KMS-11 (cell line): ENCODE data around the gene ELMOD1.

Experiments used
- H2AFZ ChIP-seq: fragments of 200-600 bp; sonication (generic); 2 replicates; pipeline ENCODE4 v1.6.1; 2016; ENCODE audit warnings: antibody characterized with exemption, mixed run types, low read depth
- H3K27ac ChIP-seq: fragments of 200-600 bp; sonication (generic); 2 replicates; pipeline ENCODE4 v1.6.1; 2016; ENCODE audit warnings: mild to moderate bottlenecking, mixed run types
- H3K27me3 ChIP-seq: fragments of 200-600 bp; sonication (generic); 2 replicates; pipeline ENCODE4 v1.6.1; 2017; ENCODE audit warnings: mild to moderate bottlenecking, low read depth, mixed run types, moderate library complexity; ENCODE audit not compliant: insufficient read depth
- H3K36me3 ChIP-seq: fragments of 200-600 bp; sonication (generic); 2 replicates; pipeline ENCODE4 v1.6.1; 2017; ENCODE audit warnings: mild to moderate bottlenecking, mixed run types; ENCODE audit not compliant: insufficient read depth
- H3K4me1 ChIP-seq: fragments of 200-600 bp; sonication (generic); 2 replicates; pipeline ENCODE4 v1.6.1; 2016; ENCODE audit warnings: mild to moderate bottlenecking, low read depth, mixed run types; ENCODE audit not compliant: poor library complexity, severe bottlenecking
- H3K4me2 ChIP-seq: fragments of 200-600 bp; sonication (generic); 2 replicates; pipeline ENCODE4 v1.7.0; 2016; ENCODE audit warnings: mild to moderate bottlenecking, mixed run types
- H3K4me3 ChIP-seq: fragments of 200-600 bp; sonication (generic); IDR thresholded peaks from 2 replicates; pipeline ENCODE4 v1.6.1; 2017; ENCODE audit warnings: low read depth, low read length, mixed read lengths; ENCODE audit not compliant: insufficient read depth
- H3K79me2 ChIP-seq: fragments of 200-600 bp; sonication (generic); 2 replicates; pipeline ENCODE4 v1.6.1; 2016; ENCODE audit warnings: low read depth, mixed run types; ENCODE audit not compliant: insufficient read depth
- H3K9ac ChIP-seq: fragments of 200-600 bp; sonication (generic); 2 replicates; pipeline ENCODE4 v1.6.1; 2016; ENCODE audit warnings: mild to moderate bottlenecking, mixed run types
- H4K20me1 ChIP-seq: fragments of 200-600 bp; sonication (generic); 2 replicates; pipeline ENCODE4 v1.6.1; 2016; ENCODE audit warnings: mild to moderate bottlenecking, mixed run types; ENCODE audit not compliant: insufficient read depth
- TF ChIP-seq, protein P1 (sequence below): fragments of 200-600 bp; sonication (generic); conservative IDR thresholded peaks from 2 replicates; pipeline ENCODE4 v1.6.1; 2017; ENCODE audit warnings: low read depth, mild to moderate bottlenecking, antibody characterized with exemption, low read length, moderate library complexity, mixed read lengths

ELMOD1 gene

DNA sequence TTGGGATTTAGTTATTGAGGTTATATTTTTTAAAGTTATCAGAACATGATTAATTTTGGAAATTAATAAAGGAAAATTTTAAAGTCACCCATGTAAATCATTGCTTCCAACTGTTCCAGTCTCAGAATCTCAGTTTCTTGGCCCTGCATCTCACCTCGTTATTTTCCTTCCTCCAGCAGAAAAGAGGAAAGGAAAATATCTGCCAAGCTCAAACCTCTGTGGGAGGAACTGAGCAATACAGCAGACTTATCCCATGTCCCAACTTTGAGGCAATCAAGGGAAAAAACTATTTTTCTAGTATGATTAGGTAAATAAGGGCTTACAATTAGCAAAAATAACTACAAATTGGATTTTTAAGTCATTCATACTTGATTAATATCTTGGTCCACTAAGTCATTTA lies 30.1 kb downstream of the ELMOD1 start:
- Histone ChIP-seq H4K20me1 (no peaks in the 10 kb centered on the region), H3K4me1 (no peaks in the 10 kb centered on the region), H3K79me2 (no peaks in the 10 kb centered on the region), H3K9ac (no peak overlapping the region), H2AFZ (no peak overlapping the region), H3K4me3 (no peak overlapping the region), H3K27ac (no peak overlapping the region), H3K4me2 (no peak overlapping the region), H3K27me3 (no peaks in the 10 kb centered on the region), H3K36me3 (no peaks in the 10 kb centered on the region)
- TF ChIP-seq, protein P1, sequence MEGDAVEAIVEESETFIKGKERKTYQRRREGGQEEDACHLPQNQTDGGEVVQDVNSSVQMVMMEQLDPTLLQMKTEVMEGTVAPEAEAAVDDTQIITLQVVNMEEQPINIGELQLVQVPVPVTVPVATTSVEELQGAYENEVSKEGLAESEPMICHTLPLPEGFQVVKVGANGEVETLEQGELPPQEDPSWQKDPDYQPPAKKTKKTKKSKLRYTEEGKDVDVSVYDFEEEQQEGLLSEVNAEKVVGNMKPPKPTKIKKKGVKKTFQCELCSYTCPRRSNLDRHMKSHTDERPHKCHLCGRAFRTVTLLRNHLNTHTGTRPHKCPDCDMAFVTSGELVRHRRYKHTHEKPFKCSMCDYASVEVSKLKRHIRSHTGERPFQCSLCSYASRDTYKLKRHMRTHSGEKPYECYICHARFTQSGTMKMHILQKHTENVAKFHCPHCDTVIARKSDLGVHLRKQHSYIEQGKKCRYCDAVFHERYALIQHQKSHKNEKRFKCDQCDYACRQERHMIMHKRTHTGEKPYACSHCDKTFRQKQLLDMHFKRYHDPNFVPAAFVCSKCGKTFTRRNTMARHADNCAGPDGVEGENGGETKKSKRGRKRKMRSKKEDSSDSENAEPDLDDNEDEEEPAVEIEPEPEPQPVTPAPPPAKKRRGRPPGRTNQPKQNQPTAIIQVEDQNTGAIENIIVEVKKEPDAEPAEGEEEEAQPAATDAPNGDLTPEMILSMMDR = no peak

DNA sequence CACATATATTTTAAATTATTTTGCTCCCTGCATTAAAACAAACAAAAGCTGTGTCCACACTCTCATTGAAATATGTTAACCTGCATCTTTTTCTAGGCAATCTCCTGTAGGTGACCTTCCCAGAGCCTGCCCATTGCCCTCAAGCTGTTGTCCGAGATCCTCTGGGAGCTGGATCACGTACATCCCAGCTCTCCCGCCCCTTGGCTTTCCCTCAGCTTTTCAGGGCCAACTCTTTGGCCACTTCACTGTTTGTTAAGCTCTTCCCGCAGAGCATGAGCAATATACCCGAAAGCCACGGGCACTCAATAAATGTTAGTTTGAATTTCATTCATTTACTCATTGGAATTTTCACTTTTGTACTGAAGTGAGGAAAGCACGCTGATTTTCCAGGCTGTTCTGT lies 32.2 kb downstream of the ELMOD1 start:
- TF ChIP-seq, protein P1 = no peak
- no peaks in the 10 kb centered on the region for H4K20me1 ChIP-seq
- H3K27me3 ChIP-seq = no peaks in the 10 kb centered on the region
- no peak overlapping the region for H3K4me2 ChIP-seq
- H2AFZ ChIP-seq = no peak overlapping the region
- H3K4me1 ChIP-seq = no peaks in the 10 kb centered on the region
- H3K27ac ChIP-seq = no peak overlapping the region
- H3K9ac ChIP-seq = no peak overlapping the region
- no peaks in the 10 kb centered on the region for H3K36me3 ChIP-seq
- H3K4me3 ChIP-seq = no peak overlapping the region
- H3K79me2 ChIP-seq = no peaks in the 10 kb centered on the region

DNA sequence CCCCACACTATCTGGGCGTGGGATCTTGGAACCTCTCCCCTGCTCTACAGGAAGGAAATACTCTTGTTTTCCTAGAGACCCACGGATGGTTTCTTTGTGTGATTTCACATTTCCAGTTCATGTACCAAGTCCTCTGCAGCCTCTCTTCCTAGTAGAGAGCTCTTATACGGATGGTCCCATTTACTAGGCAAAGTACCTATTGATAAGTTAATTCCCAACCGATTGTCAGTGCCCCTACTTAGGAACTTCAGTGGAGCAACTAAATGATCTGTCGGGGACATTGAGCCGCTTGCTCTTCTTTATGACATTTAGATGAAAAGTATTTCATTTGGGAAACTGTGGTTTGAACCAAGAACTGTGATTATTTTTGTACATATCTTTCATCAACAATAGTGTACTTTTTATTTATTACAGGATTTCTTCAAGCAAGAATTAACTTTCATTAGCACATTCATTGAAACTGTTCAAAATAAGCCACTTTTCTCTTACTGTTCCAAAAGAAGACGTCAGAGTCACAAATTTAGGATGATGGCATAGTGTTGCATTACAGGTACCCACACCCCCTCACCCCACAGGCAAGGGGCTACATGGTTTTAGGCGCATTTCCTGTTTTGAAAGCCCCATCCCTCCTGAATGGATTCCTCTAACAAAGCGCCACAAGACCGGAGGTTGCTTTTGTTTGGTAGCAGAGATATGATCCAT lies 34.2 kb downstream of the ELMOD1 start:
- H3K79me2 ChIP-seq = no peaks in the 10 kb centered on the region
- H2AFZ ChIP-seq = no peak overlapping the region
- H4K20me1 ChIP-seq = no peaks in the 10 kb centered on the region
- H3K27ac ChIP-seq = no peak overlapping the region
- no peak overlapping the region for H3K4me3 ChIP-seq
- TF ChIP-seq, protein P1 = no peak
- H3K9ac ChIP-seq = no peak overlapping the region
- H3K27me3 ChIP-seq = no peaks in the 10 kb centered on the region
- H3K36me3 ChIP-seq = no peaks in the 10 kb centered on the region
- no peak overlapping the region for H3K4me2 ChIP-seq
- H3K4me1 ChIP-seq = no peaks in the 10 kb centered on the region

DNA sequence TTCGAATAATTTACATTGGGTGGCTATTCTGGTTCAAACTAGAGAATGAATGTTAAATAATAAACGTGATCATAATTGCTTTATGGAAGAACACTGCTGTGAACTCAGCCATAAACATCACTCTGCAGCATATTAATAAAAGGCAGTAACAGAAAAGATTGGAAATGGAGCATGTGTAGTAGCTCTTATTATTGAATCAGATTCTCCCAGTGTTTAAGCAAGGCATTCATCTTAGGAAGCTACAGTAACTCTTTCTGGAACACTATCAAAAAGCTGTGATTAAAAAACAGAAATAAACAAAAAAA lies 34.7 kb downstream of the ELMOD1 start:
- H3K4me1 ChIP-seq = no peaks in the 10 kb centered on the region
- H3K79me2 ChIP-seq = no peaks in the 10 kb centered on the region
- no peaks in the 10 kb centered on the region for H3K36me3 ChIP-seq
- no peak overlapping the region for H3K4me3 ChIP-seq
- TF ChIP-seq, protein P1 = no peak
- H3K9ac ChIP-seq = no peak overlapping the region
- no peak overlapping the region for H3K27ac ChIP-seq
- H3K4me2 ChIP-seq = no peak overlapping the region
- H4K20me1 ChIP-seq = no peaks in the 10 kb centered on the region
- no peaks in the 10 kb centered on the region for H3K27me3 ChIP-seq
- H2AFZ ChIP-seq = no peak overlapping the region
